CD4-positive, alpha-beta T cell treated with Interleukin-17A for 4 hours (primary cell): ENCODE results near the gene UST.
A peak's percentile ranks its signal among the peaks of the same experiment; 100 is the strongest.

Source experiments
- DNase-seq: peaks from one replicate; pipeline ENCODE4 v3.0.0-alpha.2; 2020; ENCODE audit warnings: mixed read lengths

Gene UST

DNA sequence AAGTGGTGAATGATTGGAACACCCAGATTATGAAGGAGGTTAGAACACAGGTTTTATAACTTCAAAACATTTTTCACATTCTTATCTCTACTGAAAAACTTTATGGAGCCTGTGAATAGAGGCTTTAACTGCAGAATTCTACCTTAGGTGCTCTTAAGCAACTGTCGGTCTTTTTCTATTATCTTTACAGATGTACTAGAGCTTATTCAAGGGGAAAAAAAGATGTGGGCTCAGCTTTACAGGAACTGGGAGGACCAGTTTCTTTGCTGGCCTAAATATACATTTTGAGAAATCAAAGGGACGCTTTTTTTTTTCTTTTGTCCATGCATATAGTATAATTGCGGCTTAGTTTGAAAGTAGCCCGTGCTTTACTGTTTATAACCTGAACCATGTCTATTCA lies 58.9 kb downstream of the UST start:
- no peak for DNase-seq

DNA sequence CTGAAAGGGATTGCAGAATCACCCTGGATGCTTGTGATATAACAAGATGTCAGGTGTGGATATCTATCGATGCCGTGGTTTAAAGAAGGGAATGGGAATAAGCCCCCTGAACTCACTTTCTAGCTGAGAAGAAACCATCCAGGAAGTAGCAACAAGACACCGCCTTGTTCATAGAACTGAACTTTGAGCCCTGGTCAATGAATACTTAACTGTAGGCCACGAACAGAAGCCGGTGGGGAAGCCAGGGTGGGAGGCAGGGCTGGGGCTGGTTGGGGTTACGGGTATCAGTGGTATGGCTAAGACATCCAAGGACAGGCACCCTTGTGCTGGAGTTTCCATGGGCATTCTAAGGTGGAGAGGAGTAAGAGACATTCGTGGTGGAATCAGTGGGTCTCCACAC lies 61.0 kb downstream of the UST start:
- no peak for DNase-seq

DNA sequence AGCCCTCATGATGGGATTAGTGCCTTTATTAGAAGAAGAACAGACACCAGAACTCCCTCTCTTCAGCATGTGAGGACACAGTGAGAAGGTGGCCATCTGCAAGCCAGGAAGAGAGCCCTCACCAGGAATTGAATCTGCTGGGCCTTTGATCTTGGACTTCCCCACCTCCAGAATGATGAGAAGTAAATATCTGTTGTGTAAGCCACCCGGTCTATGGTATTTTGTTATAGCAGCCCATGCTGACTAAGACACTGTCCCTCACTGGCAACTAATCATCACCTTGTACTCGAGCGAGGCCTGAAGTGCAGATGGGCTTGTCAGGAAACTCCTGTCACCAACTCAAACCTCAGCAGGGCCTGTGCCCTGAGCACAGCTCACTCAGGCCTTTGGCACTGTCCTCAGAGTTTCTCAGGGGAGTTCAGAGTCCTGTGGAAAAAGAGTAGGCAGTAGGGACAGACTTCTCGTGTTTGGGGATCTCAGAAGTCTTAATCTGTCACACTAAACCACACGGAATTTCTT lies 62.0 kb downstream of the UST start:
- DNase-seq, result no peak

GRCh38 chr6:148811459-148811858 lies 64.6 kb downstream of the UST start:
- no peak for DNase-seq

DNA sequence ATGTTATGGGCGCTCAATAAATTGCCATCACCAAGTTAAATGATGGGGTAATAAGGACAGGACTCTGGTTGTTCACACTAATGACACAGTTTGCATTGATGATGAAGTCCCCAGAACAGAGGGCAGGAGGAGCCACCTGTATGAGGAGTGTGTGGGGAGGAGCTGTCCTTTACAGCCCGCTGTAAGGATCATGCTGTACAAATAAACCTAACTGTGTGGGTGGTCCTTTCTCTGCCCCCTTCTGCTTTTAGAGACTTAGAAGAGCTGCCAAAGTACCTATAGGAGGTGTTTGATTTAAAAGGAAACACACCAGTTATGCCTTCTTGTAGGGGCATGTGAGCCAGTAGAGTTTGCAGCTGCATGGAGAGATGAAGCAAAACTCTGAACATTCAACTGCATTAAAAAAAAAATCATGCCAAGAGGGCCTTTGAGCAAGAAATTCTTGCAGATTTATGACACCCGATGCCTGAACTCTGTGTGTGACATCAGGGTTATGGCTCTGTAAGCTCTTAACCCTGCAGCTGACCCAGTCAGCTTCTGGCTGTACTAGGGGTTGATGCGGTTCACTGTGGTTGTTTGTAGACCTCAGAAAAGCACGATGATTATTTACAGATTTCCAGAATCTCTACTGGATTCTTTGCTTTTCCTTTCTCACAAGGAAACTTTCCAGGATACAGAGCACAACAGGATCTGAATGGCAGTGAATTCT lies 67.4 kb downstream of the UST start:
- no peak for DNase-seq

GRCh38 chr6:148814869-148815268 lies 68.0 kb downstream of the UST start:
- DNase-seq, result no peak

DNA sequence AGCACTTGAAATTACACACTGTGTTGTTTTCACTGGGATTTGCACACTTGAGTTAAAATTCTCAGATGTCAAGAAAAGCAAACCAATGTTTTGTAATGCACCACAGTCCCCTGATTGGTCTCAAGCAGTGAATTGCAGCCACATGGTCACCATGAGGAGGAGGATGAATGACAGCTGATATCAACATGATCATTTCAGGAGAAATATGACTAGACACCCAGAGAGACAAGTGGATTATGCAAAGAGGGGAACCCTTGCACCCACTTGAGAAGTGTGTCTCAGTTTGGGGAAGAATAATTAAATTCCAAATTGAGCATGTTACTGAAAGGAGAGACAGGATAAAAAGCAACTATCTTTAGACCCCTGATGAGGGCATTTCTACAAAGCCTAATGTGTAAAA lies 69.3 kb downstream of the UST start:
- no peak for DNase-seq

- DNase-seq, result no peak
Observed at GRCh38 chr6:148817689-148818088, 70.9 kb downstream of the UST start.

- no peak for DNase-seq
Observed at GRCh38 chr6:148818939-148819575, 72.2 kb downstream of the UST start.

DNA sequence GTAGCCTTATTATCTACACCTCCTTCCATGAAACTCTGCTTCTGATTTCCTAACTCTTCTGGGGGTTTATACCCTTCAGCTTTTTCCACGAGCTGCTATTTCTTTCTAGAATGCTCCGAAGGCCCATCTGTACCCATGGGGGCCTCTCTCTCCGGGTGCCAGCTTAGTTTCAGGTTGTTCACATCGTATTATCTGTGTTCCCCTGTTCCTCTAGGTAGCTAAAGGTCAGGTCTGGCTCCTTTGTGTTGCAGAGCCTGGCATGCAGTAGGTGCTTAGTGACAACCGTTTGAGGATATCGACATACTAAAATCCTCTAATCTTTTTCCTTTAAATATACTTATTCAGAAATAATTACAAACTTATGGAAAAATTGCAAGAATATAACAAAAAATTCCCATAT lies 73.0 kb downstream of the UST start:
- no peak for DNase-seq

GRCh38 chr6:148822819-148823218 lies 76.0 kb downstream of the UST start:
- no peak for DNase-seq

- no peak for DNase-seq
Observed at GRCh38 chr6:148824291-148824690, 77.5 kb downstream of the UST start.

DNA sequence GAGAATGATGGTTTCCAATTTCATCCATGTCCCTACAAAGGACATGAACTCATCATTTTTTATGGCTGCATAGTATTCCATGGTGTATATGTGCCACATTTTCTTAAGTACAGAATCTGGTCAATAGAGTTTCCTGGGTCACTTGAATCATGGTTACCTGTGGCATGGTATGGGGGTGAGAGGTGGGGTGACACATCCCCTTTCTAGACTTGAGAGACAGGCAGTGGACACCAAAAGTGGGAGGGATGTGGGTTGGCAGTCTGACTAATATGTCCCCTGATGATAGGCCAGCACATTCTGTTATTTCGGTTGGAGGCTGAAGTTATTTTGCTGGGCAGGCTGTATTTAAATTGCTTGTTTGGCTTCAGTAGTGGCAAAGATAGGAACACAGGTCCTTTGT lies 78.1 kb downstream of the UST start:
- no peak for DNase-seq

GRCh38 chr6:148825492-148825891 lies 78.7 kb downstream of the UST start:
- no peak for DNase-seq

DNA sequence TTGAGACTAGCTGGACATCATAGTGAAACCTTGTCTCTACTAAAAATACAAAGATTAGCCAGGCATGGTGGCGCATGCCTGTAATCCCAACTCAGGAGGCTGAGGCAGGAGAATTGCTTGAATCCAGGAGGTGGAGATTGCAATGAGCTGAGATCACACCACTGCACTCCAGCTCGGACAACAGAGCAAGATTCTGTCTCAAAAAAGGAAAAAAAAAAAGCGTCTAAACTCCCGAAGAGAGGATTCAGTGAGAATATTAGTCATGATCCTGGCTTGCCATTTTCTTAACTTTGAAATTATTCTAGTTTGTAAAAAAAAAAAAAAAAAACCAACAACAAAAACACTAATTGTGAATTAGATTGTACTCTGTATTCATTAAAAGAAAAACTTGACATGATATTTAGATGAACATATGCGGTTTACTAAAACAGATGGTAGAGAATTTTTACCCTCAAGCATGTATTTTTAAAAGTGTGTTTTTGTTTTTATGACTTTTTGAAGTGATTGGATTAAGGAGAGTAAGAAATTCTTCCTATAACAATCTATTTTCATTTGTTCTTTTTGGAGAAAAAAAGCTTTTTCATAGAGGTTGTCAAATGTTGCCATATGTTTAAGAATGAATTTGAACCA lies 80.7 kb downstream of the UST start:
- no peak for DNase-seq

GRCh38 chr6:148828047-148828446 lies 81.2 kb downstream of the UST start:
- no peak for DNase-seq

DNA sequence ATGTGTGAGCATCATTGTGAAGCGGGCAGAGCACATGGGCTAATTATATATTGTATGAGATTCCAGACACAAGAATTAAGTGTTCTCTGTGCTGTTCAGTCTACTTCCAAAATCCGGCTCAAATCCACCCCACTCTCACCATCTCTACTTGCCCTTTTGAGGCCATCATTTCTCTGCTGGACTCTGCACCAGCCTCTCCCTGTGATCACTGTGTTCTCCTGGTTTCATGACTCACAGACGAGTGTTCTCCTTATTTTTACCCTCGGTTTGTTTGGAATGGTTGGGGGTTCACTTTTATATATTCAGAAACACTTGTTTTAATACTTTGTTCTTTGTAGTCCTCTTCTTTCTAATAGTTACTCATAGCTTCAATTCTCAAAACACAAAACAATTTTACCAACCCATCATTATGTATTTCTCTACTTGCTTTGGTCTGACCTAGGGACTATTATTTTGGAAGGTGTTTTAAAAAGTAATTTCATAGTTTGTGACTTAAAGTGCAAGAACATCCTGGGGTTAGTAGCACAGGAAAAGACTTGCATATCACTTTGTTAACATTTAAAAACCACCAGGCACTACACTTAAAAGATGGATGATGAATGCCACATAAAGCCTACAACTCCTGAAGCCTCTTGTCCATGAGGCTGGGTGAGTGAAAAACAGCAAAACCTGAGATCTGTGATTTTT lies 82.7 kb downstream of the UST start:
- DNase-seq, result no peak

DNA sequence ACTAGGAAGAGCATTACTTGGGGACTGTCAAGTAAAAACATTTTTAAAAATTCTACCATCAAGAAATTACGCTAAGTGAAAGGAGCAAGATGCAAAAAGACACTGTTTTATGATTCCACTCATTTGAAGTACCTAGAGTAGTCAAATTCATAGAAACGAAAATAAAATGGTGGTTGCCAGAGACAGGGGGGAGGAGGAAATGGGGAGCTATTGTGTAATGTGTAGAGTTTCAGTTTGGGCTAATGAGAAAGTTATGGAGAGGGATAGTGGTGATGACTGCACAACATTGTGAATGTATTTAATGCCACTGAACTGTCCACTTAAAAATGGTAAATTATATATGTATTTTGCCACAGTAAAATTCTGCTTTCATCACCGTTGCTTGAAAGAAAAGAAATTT lies 83.8 kb downstream of the UST start:
- DNase-seq, result no peak

- DNase-seq, result peak; percentile 48
Observed at GRCh38 chr6:148831064-148831463, 84.2 kb downstream of the UST start.

GRCh38 chr6:148831531-148831930 lies 84.7 kb downstream of the UST start:
- no peak for DNase-seq

DNA sequence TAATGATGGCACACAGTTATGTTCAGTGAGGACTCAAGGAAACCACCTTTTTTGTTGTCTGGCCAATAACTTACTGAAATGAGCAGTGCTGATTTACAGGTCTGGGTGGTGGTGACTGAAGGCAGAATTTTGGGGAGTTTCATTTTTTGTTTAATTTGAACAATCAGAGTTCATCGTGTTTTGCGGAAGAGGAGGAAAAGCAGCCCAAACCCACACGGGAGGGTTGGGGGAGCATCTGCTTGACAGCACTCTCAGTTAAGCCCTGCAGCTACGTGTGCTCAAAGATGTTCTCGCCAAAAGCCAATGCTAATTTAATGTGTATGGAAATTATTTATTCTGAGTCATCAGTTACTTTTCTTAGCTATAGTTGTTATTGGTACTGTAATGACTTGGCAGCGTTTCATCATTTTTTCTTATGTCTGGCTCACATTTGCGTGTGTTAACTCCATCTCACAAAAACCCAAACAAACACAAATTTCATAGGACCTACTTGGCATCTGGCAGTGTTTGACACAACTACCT lies 89.2 kb downstream of the UST start:
- DNase-seq, result peak; percentile 14

GRCh38 chr6:148836751-148837150 lies 89.9 kb downstream of the UST start:
- DNase-seq, result no peak

DNA sequence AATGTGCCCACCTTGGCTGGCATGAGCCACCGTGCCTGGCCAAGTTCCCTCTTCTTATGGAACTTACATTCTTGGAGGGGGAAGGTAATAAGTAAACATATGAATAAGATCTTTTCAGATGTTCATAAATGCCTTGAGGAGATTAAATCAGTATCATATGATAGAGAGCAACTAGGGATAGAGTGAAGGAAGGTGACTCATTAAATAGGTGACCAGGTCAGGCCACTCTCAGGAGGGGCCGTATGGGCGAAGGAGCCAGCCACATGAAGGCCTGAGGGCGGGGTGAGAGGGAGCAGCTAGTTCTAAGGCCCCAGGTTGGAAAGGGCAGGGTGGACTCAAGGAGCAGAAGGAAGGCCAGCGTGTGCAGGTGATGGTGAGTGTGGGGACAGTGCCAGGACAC lies 91.1 kb downstream of the UST start:
- no peak for DNase-seq
